Measurements from ENCODE around the gene THAP7. TPM values are rescaled to one million over a fixed set of nuclear protein-coding genes. Genes with fewer than 3 reads are reported as not detected.

The THAP7 gene
- total RNA-seq, 1 experiment from 2014 or later = 24.6 TPM

DNA sequence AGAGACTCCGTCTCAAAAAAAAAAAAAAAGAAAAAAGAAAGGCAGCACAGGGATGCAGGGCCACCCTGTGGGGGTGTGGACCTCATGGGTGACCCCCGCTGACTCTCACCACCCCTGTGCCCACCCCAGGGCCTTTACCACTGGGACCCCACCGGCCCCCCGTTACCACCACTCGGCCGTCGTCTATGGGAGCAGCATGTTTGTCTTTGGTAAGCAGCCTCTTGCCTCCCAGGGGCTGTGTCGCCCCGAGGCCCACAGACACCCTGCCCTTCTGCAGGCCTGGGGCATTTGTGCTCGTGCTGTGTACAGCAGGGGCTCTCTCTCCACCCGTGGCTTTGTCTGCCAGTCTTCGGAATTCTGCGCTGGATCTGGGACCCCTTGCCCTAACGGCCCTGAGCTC lies 14.5 kb downstream of the THAP7 start:
- Histone ChIP-seq H3K4me2 (ENCODE audit: insufficient read depth, insufficient read length, low read length) (no peak overlapping the region), H2BK20ac (ENCODE audit: low read depth, low read length, poor library complexity, severe bottlenecking) (no peak overlapping the region), H2BK120ac (ENCODE audit: low read depth, low read length, poor library complexity, severe bottlenecking) (no peak overlapping the region), H4K91ac (ENCODE audit: insufficient read length, low read depth, low read length) (no peak overlapping the region), H2BK12ac (ENCODE audit: insufficient read length, low read depth, low read length) (no peak overlapping the region), H2AFZ (ENCODE audit: low read length) (no peak overlapping the region), H3K14ac (ENCODE audit: insufficient read depth, low read length) (no peak overlapping the region), H4K8ac (replicated peaks; ENCODE audit: insufficient read length, low read depth, low read length) (no peak overlapping the region), H3K27me3 (ENCODE audit: insufficient read depth, low read length) (no peaks in the 10 kb centered on the region), H2BK15ac (ENCODE audit: low read depth, low read length) (no peak overlapping the region), H2AK5ac (ENCODE audit: insufficient read length, low read length) (no peak overlapping the region), H3K4me1 (ENCODE audit: insufficient read depth, low read length) (0 out of 2 replicates have a peak, but pooled peaks cover 2% of the 10 kb centered on the region), H4K20me1 (ENCODE audit: control insufficient read depth, insufficient read depth, insufficient read length) (no peaks in the 10 kb centered on the region), H3K79me1 (ENCODE audit: insufficient read depth, low read depth, low read length, poor library complexity, severe bottlenecking) (no peaks in the 10 kb centered on the region), H3K18ac (ENCODE audit: insufficient read length, low read depth, low read length) (no peak overlapping the region), H3T11ph (ENCODE audit: low read length) (no peak overlapping the region), H3K9me3 (ENCODE audit: control insufficient read depth, low read depth, low read length) (no peaks in the 10 kb centered on the region), H4K5ac (ENCODE audit: insufficient read length, low read depth, low read length) (no peak overlapping the region), H3K79me2 (ENCODE audit: insufficient read depth, low read length) (no peaks in the 10 kb centered on the region), H3K4ac (ENCODE audit: low read depth, low read length) (no peak overlapping the region), H3K23ac (ENCODE audit: insufficient read length, low read depth, low read length) (no peak overlapping the region), H3K56ac (ENCODE audit: insufficient read length, low read depth, low read length) (no peak overlapping the region), H2BK5ac (ENCODE audit: insufficient read length, low read length) (no peak overlapping the region), H3K9ac (ENCODE audit: extremely low read depth, insufficient read length, low read length) (no peak overlapping the region), H3K27ac (ENCODE audit: insufficient read length, low read depth, low read length) (no peak overlapping the region), H3K23me2 (ENCODE audit: insufficient read length, low read depth, low read length, poor library complexity, severe bottlenecking) (peaks cover 5% of the 10 kb centered on the region)
- no peak overlapping the region for H3K4me3 Mint-ChIP-seq
- no peak for DNase-seq
- WGBS (ENCODE audit: extremely low coverage, insufficient read length, low lambda C conversion rate) = no CpG with 5 or more reads among the region's 14 CpGs
- H3K27ac Mint-ChIP-seq = no peak overlapping the region
- H3K9me3 Mint-ChIP-seq = no peaks in the 10 kb centered on the region; a peak in 1 of 5 replicates
- H3K27me3 Mint-ChIP-seq (ENCODE audit: low read depth) = no peaks in the 10 kb centered on the region; the same call in 1 of the 2 replicates
- H3K4me1 Mint-ChIP-seq = peaks cover 6 to 7% of the 10 kb centered on the region in 2 experiments
- peaks cover 0 to 42% (median 21%) of the 10 kb centered on the region in 3 experiments for H3K36me3 Mint-ChIP-seq (ENCODE audit: insufficient read depth in 1 of 3, low read depth in 3 of 3)
- TF ChIP-seq, protein P1, sequence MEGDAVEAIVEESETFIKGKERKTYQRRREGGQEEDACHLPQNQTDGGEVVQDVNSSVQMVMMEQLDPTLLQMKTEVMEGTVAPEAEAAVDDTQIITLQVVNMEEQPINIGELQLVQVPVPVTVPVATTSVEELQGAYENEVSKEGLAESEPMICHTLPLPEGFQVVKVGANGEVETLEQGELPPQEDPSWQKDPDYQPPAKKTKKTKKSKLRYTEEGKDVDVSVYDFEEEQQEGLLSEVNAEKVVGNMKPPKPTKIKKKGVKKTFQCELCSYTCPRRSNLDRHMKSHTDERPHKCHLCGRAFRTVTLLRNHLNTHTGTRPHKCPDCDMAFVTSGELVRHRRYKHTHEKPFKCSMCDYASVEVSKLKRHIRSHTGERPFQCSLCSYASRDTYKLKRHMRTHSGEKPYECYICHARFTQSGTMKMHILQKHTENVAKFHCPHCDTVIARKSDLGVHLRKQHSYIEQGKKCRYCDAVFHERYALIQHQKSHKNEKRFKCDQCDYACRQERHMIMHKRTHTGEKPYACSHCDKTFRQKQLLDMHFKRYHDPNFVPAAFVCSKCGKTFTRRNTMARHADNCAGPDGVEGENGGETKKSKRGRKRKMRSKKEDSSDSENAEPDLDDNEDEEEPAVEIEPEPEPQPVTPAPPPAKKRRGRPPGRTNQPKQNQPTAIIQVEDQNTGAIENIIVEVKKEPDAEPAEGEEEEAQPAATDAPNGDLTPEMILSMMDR (conservative IDR thresholded peaks at IDR 0.05) = no peak

All from H9 (cell line).